ENCODE results near the gene SLC9A2. TPM values are rescaled to one million over a fixed set of nuclear protein-coding genes. Genes with fewer than 3 reads are reported as not detected.

The SLC9A2 gene
- total and polyA plus RNA-seq, 2 donors (not counting 1 experiment from before 2014, with no cell fraction given), result not detected

GRCh38 chr2:102662833-102663232 lies 43.5 kb downstream of the SLC9A2 start:
- intact Hi-C loops (cut with micrococcal nuclease), result no loop called here
- Mint-ChIP-seq H3K4me1 (no peaks in the 10 kb centered on the region), H3K27ac (no peak overlapping the region), H3K27me3 (peaks cover 11% of the 10 kb centered on the region), H3K9me3 (ENCODE audit: insufficient read depth) (no peaks in the 10 kb centered on the region), H3K4me3 (no peak overlapping the region)
- H3K9me3 ChIP-seq (ENCODE audit: control extremely low read depth in 1 of 3, control insufficient read depth in 2 of 3, insufficient read depth in 1 of 3, low read length in 2 of 3), result no peaks in the 10 kb centered on the region
- CTCF ChIA-PET, result no interaction called here
- no peak overlapping the region for H3K4me3 ChIP-seq (ENCODE audit: control extremely low read depth in 1 of 5, extremely low read depth in 1 of 5, insufficient read depth in 1 of 5, low read depth in 2 of 5, low read length in 4 of 5)
- H4K20me1 ChIP-seq (ENCODE audit: control insufficient read depth, insufficient read depth, low read length, poor library complexity, severe bottlenecking), result no peaks in the 10 kb centered on the region
- 2% methylated on average over 4 of the region's 5 CpGs for WGBS (ENCODE audit: insufficient coverage)
- peaks cover 0 to 7% (median 0%) of the 10 kb centered on the region in 4 experiments for H3K27me3 ChIP-seq (replicated peaks in 1 of 4; ENCODE audit: control extremely low read depth in 1 of 4, control insufficient read depth in 3 of 4, insufficient read depth in 4 of 4, low read length in 3 of 4)
- no peaks in the 10 kb centered on the region for H3K4me1 ChIP-seq (ENCODE audit: control insufficient read depth in 2 of 2, insufficient read depth in 2 of 2, low read length in 2 of 2)
- H2AFZ ChIP-seq (ENCODE audit: insufficient read depth, low read depth, low read length, poor library complexity, severe bottlenecking), result no peak overlapping the region
- H3K36me3 ChIP-seq (replicated peaks in 1 of 2; ENCODE audit: control extremely low read depth in 1 of 2, control insufficient read depth in 1 of 2, extremely low read depth in 1 of 2, insufficient read depth in 2 of 2, low read length in 1 of 2), result no peaks in the 10 kb centered on the region
- no peak overlapping the region for H3K4me2 ChIP-seq (replicated peaks; ENCODE audit: low read depth, low read length, poor library complexity, severe bottlenecking)
- no peak for ATAC-seq (ENCODE audit: low read depth)
- TF ChIP-seq CTCF (IDR thresholded peaks at IDR 0.05), result no peak
- no peak for TF ChIP-seq EZH2 (IDR thresholded peaks at IDR 0.05; ENCODE audit: borderline replicate concordance, insufficient read depth, low read depth, low read length, poor library complexity, severe bottlenecking)
- H3K9ac ChIP-seq (ENCODE audit: low read length), result no peak overlapping the region
- DNase-seq, result no peak
- H3K27ac ChIP-seq (ENCODE audit: low read length in 2 of 2), result no peak overlapping the region
- H3K79me2 ChIP-seq (ENCODE audit: control insufficient read depth, insufficient read depth, low read length), result no peaks in the 10 kb centered on the region
- POLR2A ChIA-PET, result no interaction called here

- peaks cover 11% of the 10 kb centered on the region for H3K27me3 Mint-ChIP-seq
- TF ChIP-seq EZH2 (IDR thresholded peaks at IDR 0.05; ENCODE audit: borderline replicate concordance, insufficient read depth, low read depth, low read length, poor library complexity, severe bottlenecking) (no peak), CTCF (IDR thresholded peaks at IDR 0.05) (no peak)
- intact Hi-C loops (cut with micrococcal nuclease), result no loop called here
- H3K9me3 Mint-ChIP-seq (ENCODE audit: insufficient read depth), result no peaks in the 10 kb centered on the region
- H3K27ac Mint-ChIP-seq, result no peak overlapping the region
- Histone ChIP-seq H3K4me3 (ENCODE audit: control extremely low read depth in 1 of 5, extremely low read depth in 1 of 5, insufficient read depth in 1 of 5, low read depth in 2 of 5, low read length in 4 of 5) (no peak overlapping the region), H3K4me1 (ENCODE audit: control insufficient read depth in 2 of 2, insufficient read depth in 2 of 2, low read length in 2 of 2) (no peaks in the 10 kb centered on the region), H3K27ac (ENCODE audit: low read length in 2 of 2) (no peak overlapping the region), H3K36me3 (replicated peaks in 1 of 2; ENCODE audit: control extremely low read depth in 1 of 2, control insufficient read depth in 1 of 2, extremely low read depth in 1 of 2, insufficient read depth in 2 of 2, low read length in 1 of 2) (no peaks in the 10 kb centered on the region), H3K79me2 (ENCODE audit: control insufficient read depth, insufficient read depth, low read length) (no peaks in the 10 kb centered on the region), H4K20me1 (ENCODE audit: control insufficient read depth, insufficient read depth, low read length, poor library complexity, severe bottlenecking) (no peaks in the 10 kb centered on the region), H3K4me2 (replicated peaks; ENCODE audit: low read depth, low read length, poor library complexity, severe bottlenecking) (no peak overlapping the region), H2AFZ (ENCODE audit: insufficient read depth, low read depth, low read length, poor library complexity, severe bottlenecking) (no peak overlapping the region), H3K27me3 (replicated peaks in 1 of 4; ENCODE audit: control extremely low read depth in 1 of 4, control insufficient read depth in 3 of 4, insufficient read depth in 4 of 4, low read length in 3 of 4) (peaks cover 0 to 7% (median 0%) of the 10 kb centered on the region in 4 experiments), H3K9me3 (ENCODE audit: control extremely low read depth in 1 of 3, control insufficient read depth in 2 of 3, insufficient read depth in 1 of 3, low read length in 2 of 3) (no peaks in the 10 kb centered on the region), H3K9ac (ENCODE audit: low read length) (no peak overlapping the region)
- ChIA-PET POLR2A (no interaction called here), CTCF (no interaction called here)
- DNase-seq, result no peak
- WGBS (ENCODE audit: insufficient coverage), result 0% methylated on average over 1 of the region's 3 CpGs
- H3K4me1 Mint-ChIP-seq, result no peaks in the 10 kb centered on the region
- ATAC-seq (ENCODE audit: low read depth), result no peak
- no peak overlapping the region for H3K4me3 Mint-ChIP-seq
Measured at GRCh38 chr2:102663381-102663780, 44.0 kb downstream of the SLC9A2 start.

Data from B cell (primary cell).